PC-9 (cell line): ENCODE measurements around the gene TPM2. TPM values are rescaled to one million over a fixed set of nuclear protein-coding genes. Genes with fewer than 3 reads are reported as not detected.
A peak's percentile ranks its signal among the peaks of the same experiment; 100 is the strongest.

ENCODE experiments used
- BruUV-seq: library from RNA; stranded (reverse); fragments of 400-500 nt; replicated peaks from 2 replicates; lab custom pipeline; 2021; lab: Mats Ljungman, UMichigan
- CTCF ChIA-PET: fragments of 300-600 bp; sonication (Branson Sonifier 250); formaldehyde crosslinking; loops from one replicate; lab custom pipeline; 2022; ENCODE audit warnings: antibody characterized with exemption; lab: Charles Lee
- POLR2A ChIA-PET: fragments of 300-600 bp; sonication (Branson Sonifier 250); formaldehyde crosslinking; loops from one replicate; lab custom pipeline; 2022; ENCODE audit warnings: antibody characterized with exemption; ENCODE audit not compliant: unreplicated experiment; lab: Charles Lee
- DNase-seq, 2 experiments: peaks; one replicate each; pipeline versions ENCODE4 v3.0.0 to v3.0.0-alpha.2; 2015 to 2022; ENCODE audit warnings: mixed read lengths in 1 of 2
- H2AFZ ChIP-seq: fragments of 200-600 bp; sonication (generic); 2 replicates; pipeline ENCODE4 v1.8.1; 2017; ENCODE audit warnings: antibody characterized with exemption
- H3F3A ChIP-seq: fragments of 200-600 bp; sonication (generic); 2 replicates; pipeline ENCODE4 v1.8.1; 2017; ENCODE audit warnings: antibody characterized with exemption, mild to moderate bottlenecking, low read depth; ENCODE audit not compliant: insufficient read depth
- H3K27ac ChIP-seq: fragments of 200-600 bp; sonication (generic); 2 replicates; pipeline ENCODE4 v1.6.1; 2016; ENCODE audit warnings: mixed run types
- H3K27me3 ChIP-seq: fragments of 200-600 bp; sonication (generic); 2 replicates; pipeline ENCODE4 v1.6.1; 2016; ENCODE audit warnings: low read depth, mixed run types; ENCODE audit not compliant: insufficient read depth
- H3K36me3 ChIP-seq: fragments of 200-600 bp; sonication (generic); 2 replicates; pipeline ENCODE4 v1.6.1; 2016; ENCODE audit warnings: low read depth, mixed run types
- H3K4me1 ChIP-seq: fragments of 200-600 bp; sonication (generic); replicated peaks from 2 replicates; pipeline ENCODE4 v1.6.1; 2016; ENCODE audit warnings: mixed run types; ENCODE audit not compliant: insufficient read depth
- H3K4me2 ChIP-seq: fragments of 200-600 bp; sonication (generic); 2 replicates; pipeline ENCODE4 v1.6.1; 2017; ENCODE audit warnings: mixed run types
- H3K4me3 ChIP-seq: fragments of 200-600 bp; sonication (generic); 2 replicates; pipeline ENCODE4 v1.6.1; 2016; ENCODE audit warnings: mixed run types
- H3K79me2 ChIP-seq: fragments of 200-600 bp; sonication (generic); 2 replicates; pipeline ENCODE4 v1.6.1; 2017; ENCODE audit warnings: low read depth, mixed run types
- H3K9me2 ChIP-seq: fragments of 200-600 bp; sonication (generic); 2 replicates; pipeline ENCODE4 v1.8.1; 2017; ENCODE audit warnings: mild to moderate bottlenecking; ENCODE audit not compliant: insufficient read depth
- H3K9me3 ChIP-seq: fragments of 200-600 bp; sonication (generic); 2 replicates; pipeline ENCODE4 v1.8.1; 2016; ENCODE audit warnings: low read depth; ENCODE audit not compliant: insufficient read depth
- H4K20me1 ChIP-seq: fragments of 200-600 bp; sonication (generic); 2 replicates; pipeline ENCODE4 v1.8.1; 2017; ENCODE audit not compliant: insufficient read depth
- EZH2 ChIP-seq: fragments of 200-600 bp; sonication (generic); IDR thresholded peaks from 2 replicates; pipeline ENCODE4 v1.8.0; 2017; ENCODE audit warnings: antibody characterized with exemption, low read depth
- intact Hi-C: fragments of 100-400 bp; cut with micrococcal nuclease; formaldehyde crosslinking; loops from one replicate; pipeline ENCODE4 v1.10.0; 2022; ENCODE audit not compliant: unreplicated experiment
- total RNA-seq: library from RNA; stranded (reverse); gene quantifications from 2 replicates; pipeline ENCODE4 v1.2.3, GENCODE V29; 2021
- TF ChIP-seq, protein P1 (sequence below): fragments of 200-600 bp; sonication (generic); conservative IDR thresholded peaks from 2 replicates; pipeline ENCODE4 v1.6.1; 2017; ENCODE audit warnings: mixed run types, antibody characterized with exemption, mild to moderate bottlenecking, moderate library complexity

Gene TPM2
- total RNA-seq, 1 experiment from 2014 or later = 30.5 TPM

DNA sequence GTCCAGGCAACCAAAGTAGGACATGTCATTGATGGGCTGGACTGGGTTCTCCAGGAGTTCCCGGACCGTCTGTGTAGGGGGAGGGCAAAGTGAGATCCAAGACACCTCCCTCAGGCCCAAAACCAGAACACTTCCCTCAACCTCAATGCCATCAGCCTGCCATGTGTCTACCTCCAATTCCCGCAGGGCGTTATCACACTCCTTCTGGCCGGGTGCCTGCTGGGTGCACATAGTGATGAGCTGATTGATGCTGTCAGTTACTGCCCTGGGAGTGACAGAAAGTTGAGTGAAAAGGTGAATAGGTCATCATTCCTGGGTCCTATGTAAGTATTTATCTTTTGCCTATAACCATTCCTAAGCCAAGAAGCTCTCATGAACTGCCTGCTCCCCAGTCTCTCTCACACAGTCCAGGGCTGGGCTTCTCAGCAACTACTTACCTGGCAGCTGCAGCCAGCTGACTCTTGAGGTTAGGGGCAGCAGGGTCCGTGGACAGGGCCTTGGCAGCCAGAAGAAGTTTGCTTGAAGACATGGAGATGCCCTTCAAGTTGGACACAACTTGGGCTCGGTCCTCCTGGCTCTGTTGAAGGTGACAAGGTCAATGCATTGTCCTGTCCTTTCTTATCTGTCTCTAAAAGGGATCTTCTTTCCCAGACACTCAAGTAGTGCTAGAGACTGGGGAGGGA, 21.2 kb upstream of the TPM2 start:
- Histone ChIP-seq H2AFZ (no peak overlapping the region), H3K36me3 (no peaks in the 10 kb centered on the region), H4K20me1 (no peaks in the 10 kb centered on the region), H3K4me3 (no peak overlapping the region), H3K9me2 (no peaks in the 10 kb centered on the region), H3K9me3 (no peaks in the 10 kb centered on the region), H3K27ac (peak overlapping the region; percentile 59; the same call in 1 of the 2 replicates), H3K4me2 (no peak overlapping the region), H3K79me2 (no peaks in the 10 kb centered on the region), H3K27me3 (no peaks in the 10 kb centered on the region), H3F3A (peaks cover 19% of the 10 kb centered on the region), H3K4me1 (peaks cover 21% of the 10 kb centered on the region)
- BruUV-seq = TSS peak; percentile 19
- ChIA-PET POLR2A (no interaction called here), CTCF (interaction anchor here (0.8 kb wide), 1 partner anchor 20 kb away, joined by 3 read pairs; no protein-coding TSS in a partner anchor)
- no peak for DNase-seq
- intact Hi-C loops = no loop called here
- TF ChIP-seq, protein P1, sequence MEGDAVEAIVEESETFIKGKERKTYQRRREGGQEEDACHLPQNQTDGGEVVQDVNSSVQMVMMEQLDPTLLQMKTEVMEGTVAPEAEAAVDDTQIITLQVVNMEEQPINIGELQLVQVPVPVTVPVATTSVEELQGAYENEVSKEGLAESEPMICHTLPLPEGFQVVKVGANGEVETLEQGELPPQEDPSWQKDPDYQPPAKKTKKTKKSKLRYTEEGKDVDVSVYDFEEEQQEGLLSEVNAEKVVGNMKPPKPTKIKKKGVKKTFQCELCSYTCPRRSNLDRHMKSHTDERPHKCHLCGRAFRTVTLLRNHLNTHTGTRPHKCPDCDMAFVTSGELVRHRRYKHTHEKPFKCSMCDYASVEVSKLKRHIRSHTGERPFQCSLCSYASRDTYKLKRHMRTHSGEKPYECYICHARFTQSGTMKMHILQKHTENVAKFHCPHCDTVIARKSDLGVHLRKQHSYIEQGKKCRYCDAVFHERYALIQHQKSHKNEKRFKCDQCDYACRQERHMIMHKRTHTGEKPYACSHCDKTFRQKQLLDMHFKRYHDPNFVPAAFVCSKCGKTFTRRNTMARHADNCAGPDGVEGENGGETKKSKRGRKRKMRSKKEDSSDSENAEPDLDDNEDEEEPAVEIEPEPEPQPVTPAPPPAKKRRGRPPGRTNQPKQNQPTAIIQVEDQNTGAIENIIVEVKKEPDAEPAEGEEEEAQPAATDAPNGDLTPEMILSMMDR = no peak
- TF ChIP-seq EZH2 = no peak

DNA sequence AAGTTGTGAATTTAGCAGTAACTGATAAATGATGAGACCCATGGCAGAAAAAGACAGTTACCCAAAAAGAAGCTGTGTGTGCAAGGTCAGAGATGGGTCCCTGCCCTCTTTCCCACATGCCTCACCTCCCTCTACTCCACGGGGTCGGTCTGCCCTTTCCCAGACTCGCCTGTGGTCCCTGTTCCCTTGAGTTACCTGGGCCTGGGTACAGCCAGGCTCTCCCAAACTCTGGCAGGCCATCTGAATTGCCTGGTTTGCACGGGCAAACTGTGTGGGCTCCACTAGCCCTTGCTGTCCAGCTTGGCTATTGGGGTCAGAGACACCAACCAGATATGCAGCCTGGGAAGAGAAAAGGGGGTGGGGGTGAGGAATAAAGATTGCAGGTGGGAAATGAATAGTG, 18.4 kb upstream of the TPM2 start:
- H3K36me3 ChIP-seq = no peaks in the 10 kb centered on the region
- no peak for TF ChIP-seq EZH2
- TF ChIP-seq, protein P1 = no peak
- no peaks in the 10 kb centered on the region for H3K9me3 ChIP-seq
- H3K4me3 ChIP-seq = no peak overlapping the region
- no peak for DNase-seq
- intact Hi-C loops = no loop called here
- H3K4me2 ChIP-seq = no peak overlapping the region
- no peaks in the 10 kb centered on the region for H4K20me1 ChIP-seq
- BruUV-seq = no TSS peak
- H3K9me2 ChIP-seq = no peaks in the 10 kb centered on the region
- H3K79me2 ChIP-seq = no peaks in the 10 kb centered on the region
- no peak overlapping the region for H2AFZ ChIP-seq
- no peak overlapping the region for H3K27ac ChIP-seq
- H3F3A ChIP-seq = peaks cover 16% of the 10 kb centered on the region
- POLR2A ChIA-PET = no interaction called here
- H3K27me3 ChIP-seq = no peaks in the 10 kb centered on the region
- H3K4me1 ChIP-seq = peaks cover 21% of the 10 kb centered on the region
- CTCF ChIA-PET = no interaction called here

DNA sequence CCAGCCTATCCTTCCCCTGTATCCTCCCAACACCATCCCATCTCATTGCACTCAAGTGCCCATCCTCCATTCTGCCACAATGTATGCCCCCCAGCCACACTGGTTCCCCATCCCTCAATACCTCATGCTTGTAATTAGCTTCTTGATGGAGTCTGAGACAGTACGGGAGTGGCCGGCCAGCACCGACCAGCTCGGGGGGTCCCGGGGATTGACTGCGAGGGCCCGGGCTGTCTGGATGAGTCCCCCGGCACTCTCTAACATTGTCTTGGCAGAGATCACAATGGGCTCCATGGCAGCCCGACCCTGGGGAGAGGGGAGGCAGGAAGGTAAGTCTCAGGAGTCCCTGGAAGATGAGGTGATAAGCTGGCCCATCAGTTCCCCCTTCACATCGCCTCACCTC, 17.2 kb upstream of the TPM2 start:
- H3K4me3 ChIP-seq = no peak overlapping the region
- no peaks in the 10 kb centered on the region for H3K36me3 ChIP-seq
- H3F3A ChIP-seq = peaks cover 8% of the 10 kb centered on the region; the same call in 1 of the 2 replicates
- H3K9me3 ChIP-seq = no peaks in the 10 kb centered on the region
- no peaks in the 10 kb centered on the region for H3K79me2 ChIP-seq
- intact Hi-C loops = no loop called here
- H3K4me1 ChIP-seq = peaks cover 9% of the 10 kb centered on the region
- ChIA-PET CTCF (interaction anchor here (0.6 kb wide), 1 partner anchor 30 kb away, joined by 13 read pairs; no protein-coding TSS in a partner anchor), POLR2A (no interaction called here)
- no TSS peak for BruUV-seq
- H3K27ac ChIP-seq = no peak overlapping the region
- no peak for DNase-seq
- H2AFZ ChIP-seq = no peak overlapping the region
- H3K4me2 ChIP-seq = no peak overlapping the region
- TF ChIP-seq, protein P1 = no peak
- TF ChIP-seq EZH2 = no peak
- H3K27me3 ChIP-seq = no peaks in the 10 kb centered on the region
- H4K20me1 ChIP-seq = no peaks in the 10 kb centered on the region
- no peaks in the 10 kb centered on the region for H3K9me2 ChIP-seq
